ENCODE measurements around the gene PCDH17. TPM values are rescaled to one million over a fixed set of nuclear protein-coding genes. Genes with fewer than 3 reads are reported as not detected.

PCDH17 gene
- total and polyA plus RNA-seq, 10 donors: 2.7 to 240 (median 178) TPM

DNA sequence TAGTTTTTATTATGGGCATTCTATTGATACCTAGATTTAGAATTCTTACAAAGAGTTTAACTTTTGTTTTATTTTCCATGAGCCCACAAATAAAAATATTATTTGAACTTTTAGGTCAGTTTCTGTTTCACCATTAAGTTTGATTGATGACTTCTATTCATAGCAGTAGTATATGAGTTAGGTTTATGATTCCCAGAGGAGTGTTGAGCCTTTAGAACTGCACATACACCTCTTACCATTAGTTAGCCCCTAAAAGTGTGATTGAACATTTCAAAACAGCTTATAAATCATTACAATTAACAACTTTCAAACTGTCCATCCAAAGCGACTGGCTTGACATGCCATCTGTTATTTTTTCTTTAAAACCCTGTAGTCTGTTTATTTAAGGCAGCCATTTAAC, 19.0 kb upstream of the PCDH17 start:
- no peak overlapping the region for H3K27ac ChIP-seq
- TF ChIP-seq POLR2AphosphoS5 (IDR thresholded peaks at IDR 0.05) (no peak), POLR2A (IDR thresholded peaks at IDR 0.05) (no peak)
- TF ChIP-seq, protein P1, sequence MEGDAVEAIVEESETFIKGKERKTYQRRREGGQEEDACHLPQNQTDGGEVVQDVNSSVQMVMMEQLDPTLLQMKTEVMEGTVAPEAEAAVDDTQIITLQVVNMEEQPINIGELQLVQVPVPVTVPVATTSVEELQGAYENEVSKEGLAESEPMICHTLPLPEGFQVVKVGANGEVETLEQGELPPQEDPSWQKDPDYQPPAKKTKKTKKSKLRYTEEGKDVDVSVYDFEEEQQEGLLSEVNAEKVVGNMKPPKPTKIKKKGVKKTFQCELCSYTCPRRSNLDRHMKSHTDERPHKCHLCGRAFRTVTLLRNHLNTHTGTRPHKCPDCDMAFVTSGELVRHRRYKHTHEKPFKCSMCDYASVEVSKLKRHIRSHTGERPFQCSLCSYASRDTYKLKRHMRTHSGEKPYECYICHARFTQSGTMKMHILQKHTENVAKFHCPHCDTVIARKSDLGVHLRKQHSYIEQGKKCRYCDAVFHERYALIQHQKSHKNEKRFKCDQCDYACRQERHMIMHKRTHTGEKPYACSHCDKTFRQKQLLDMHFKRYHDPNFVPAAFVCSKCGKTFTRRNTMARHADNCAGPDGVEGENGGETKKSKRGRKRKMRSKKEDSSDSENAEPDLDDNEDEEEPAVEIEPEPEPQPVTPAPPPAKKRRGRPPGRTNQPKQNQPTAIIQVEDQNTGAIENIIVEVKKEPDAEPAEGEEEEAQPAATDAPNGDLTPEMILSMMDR (IDR thresholded peaks at IDR 0.05 in 8 of 11, conservative IDR thresholded peaks at IDR 0.05 in 3 of 11): no peak

DNA sequence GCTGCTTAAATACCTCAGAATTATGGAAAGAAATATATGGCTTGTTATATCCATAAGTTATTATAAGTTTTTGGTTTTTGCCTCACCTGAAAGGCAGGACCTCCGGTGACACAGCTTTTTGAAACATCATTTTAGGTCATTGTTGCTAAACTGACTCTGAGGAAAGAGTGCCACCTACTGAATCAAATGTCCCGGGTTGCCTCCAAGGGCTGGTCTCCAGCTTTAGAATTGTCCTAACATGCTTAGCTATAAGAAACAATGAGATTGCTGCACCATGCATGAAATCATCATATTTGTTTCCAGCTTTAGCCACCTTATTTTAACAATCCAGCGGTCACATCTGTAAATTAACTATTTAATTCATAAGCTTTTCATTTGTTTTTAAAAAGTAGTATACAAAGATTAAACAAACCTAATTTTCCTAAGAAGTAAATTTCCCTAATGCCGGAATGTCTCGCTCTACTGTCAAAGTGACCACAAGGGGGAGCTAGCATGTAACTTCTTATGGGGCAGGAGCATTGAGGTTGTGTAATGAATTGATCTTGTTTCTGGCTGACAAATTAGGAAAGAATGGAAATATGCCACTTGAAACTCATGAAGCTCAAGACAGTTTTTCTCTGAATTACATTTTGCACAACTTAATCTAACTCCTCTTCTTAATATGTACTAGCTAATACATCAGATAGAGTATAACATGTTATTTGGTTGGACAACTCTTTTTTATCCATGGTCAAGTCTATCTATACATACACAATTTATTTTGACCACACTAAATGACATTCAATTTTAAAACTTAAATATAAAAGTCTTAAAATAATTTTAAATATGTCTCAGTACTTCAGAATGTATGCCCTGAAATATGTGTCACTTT, 6.7 kb upstream of the PCDH17 start:
- no peak for DNase-seq
- H3K27me3 ChIP-seq (replicated peaks in 1 of 7): peaks cover 0 to 45% (median 5%) of the 10 kb centered on the region in 7 donors
- intact Hi-C loops (cut with DNase I; ENCODE audit: low total_unique reads): no loop called here
- no peak overlapping the region for H3K27ac ChIP-seq
- H3K4me3 ChIP-seq: no peak overlapping the region
- 7 to 11% (median 10%) methylated on average over 5 of the region's 5 CpGs for WGBS, 5 donors
- TF ChIP-seq, protein P1 (IDR thresholded peaks at IDR 0.05 in 8 of 11, conservative IDR thresholded peaks at IDR 0.05 in 3 of 11): peak in 8 of 11 experiments; percentile 39 to 73 (median 64)
- no peak for TF ChIP-seq POLR2AphosphoS5 (IDR thresholded peaks at IDR 0.05)
- no peaks in the 10 kb centered on the region for H3K9me3 ChIP-seq
- H3K36me3 ChIP-seq: no peaks in the 10 kb centered on the region
- peaks cover 0 to 9% (median 8%) of the 10 kb centered on the region in 6 donors for H3K4me1 ChIP-seq

More for the DNA sequence above, 19.0 kb upstream of the PCDH17 start:
- H3K4me1 ChIP-seq: no peaks in the 10 kb centered on the region
- 70 to 83% (median 79%) methylated on average over 1 of the region's 1 CpG for WGBS, 5 donors
- H3K27me3 ChIP-seq (replicated peaks in 1 of 7): no peaks in the 10 kb centered on the region
- H3K9me3 ChIP-seq: no peaks in the 10 kb centered on the region
- no peaks in the 10 kb centered on the region for H3K36me3 ChIP-seq
- no peak for DNase-seq
- intact Hi-C loops (cut with DNase I; ENCODE audit: low total_unique reads): no loop called here
- H3K4me3 ChIP-seq: no peak overlapping the region

DNA sequence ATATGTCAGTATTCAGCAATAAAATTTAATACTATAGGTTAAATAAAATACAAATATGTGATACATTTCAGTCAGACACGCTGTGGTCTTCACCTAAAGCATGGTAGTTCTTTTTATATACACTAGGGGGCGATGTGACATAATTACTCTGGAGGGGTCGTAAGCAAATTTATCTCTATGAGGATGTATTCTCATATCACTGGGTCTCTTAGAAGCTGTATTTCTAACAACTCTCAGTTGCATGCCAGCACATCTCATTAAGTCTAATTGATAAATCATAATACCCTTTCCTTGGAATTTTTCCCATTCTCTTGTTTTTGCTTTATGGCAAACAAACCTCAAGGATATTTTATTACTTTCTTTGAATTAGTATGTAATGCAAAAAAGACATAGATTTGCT, 3.9 kb upstream of the PCDH17 start:
- TF ChIP-seq POLR2A (IDR thresholded peaks at IDR 0.05): no peak
- TF ChIP-seq, protein P1 (IDR thresholded peaks at IDR 0.05 in 8 of 11, conservative IDR thresholded peaks at IDR 0.05 in 3 of 11): peak in 9 of 11 experiments; percentile 29 to 75 (median 57)
- TF ChIP-seq POLR2AphosphoS5 (IDR thresholded peaks at IDR 0.05): no peak

DNA sequence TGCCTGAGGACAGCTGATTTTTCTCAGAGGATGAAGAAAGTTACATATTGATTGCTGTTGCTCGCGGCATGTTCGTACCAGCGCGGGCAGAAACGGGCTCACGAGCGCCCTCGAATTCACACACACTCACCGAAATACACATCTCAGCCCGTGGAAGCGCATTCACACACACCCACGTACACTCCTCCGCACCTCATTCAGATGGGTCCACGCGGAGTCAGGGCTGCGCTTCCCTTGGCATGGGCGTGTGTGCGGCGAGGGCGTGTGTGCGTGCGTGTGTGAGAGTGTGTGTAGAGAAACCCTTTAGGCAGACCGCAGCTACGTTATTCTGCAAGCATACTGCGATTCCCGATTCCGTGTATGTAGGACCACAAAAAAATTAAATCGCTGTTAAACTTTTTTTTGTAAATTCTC, 2.1 kb upstream of the PCDH17 start:
- peaks cover 0 to 20% (median 0%) of the 10 kb centered on the region in 8 donors for H3K9me3 ChIP-seq
- H3K27me3 ChIP-seq (replicated peaks in 1 of 7): peaks cover 0 to 89% (median 45%) of the 10 kb centered on the region in 7 donors
- TF ChIP-seq, protein P1 (IDR thresholded peaks at IDR 0.05 in 8 of 11, conservative IDR thresholded peaks at IDR 0.05 in 3 of 11): no peak
- TF ChIP-seq POLR2A (IDR thresholded peaks at IDR 0.05) (no peak), POLR2AphosphoS5 (IDR thresholded peaks at IDR 0.05) (no peak)
- DNase-seq: peak; percentile 72
- H3K27ac ChIP-seq: peak overlapping the region in 6 of 8 donors; percentile 9 to 71 (median 61)
- H3K4me3 ChIP-seq: peak overlapping the region; percentile 18 to 75 (median 58)
- intact Hi-C loops (cut with DNase I; ENCODE audit: low total_unique reads): no loop called here
- H3K4me1 ChIP-seq: peaks cover 0 to 41% (median 28%) of the 10 kb centered on the region in 6 donors
- peaks cover 0 to 10% (median 0%) of the 10 kb centered on the region in 6 donors for H3K36me3 ChIP-seq
- WGBS, 5 donors: 3 to 8% (median 5%) methylated on average over 29 of the region's 29 CpGs

More for the DNA sequence above, 3.9 kb upstream of the PCDH17 start:
- DNase-seq: no peak
- Histone ChIP-seq H3K4me1 (peaks cover 0 to 37% (median 28%) of the 10 kb centered on the region in 6 donors), H3K4me3 (peak overlapping the region in 1 of 8 donors; percentile 75), H3K27me3 (replicated peaks in 1 of 7) (peaks cover 0 to 74% (median 32%) of the 10 kb centered on the region in 7 donors), H3K36me3 (no peaks in the 10 kb centered on the region), H3K27ac (no peak overlapping the region), H3K9me3 (peaks cover 0 to 6% (median 0%) of the 10 kb centered on the region in 8 donors)
- 2 to 3% (median 2%) methylated on average over 3 of the region's 3 CpGs for WGBS, 5 donors
- intact Hi-C loops (cut with DNase I; ENCODE audit: low total_unique reads): no loop called here

All from spleen (tissue), 11 donors.